ENCODE measurements around the gene VEZF1. TPM values are rescaled to one million over a fixed set of nuclear protein-coding genes. Genes with fewer than 3 reads are reported as not detected.

The VEZF1 gene
- total and polyA plus RNA-seq, 4 donors: 56.1 to 96.1 (median 70.7) TPM

GRCh38 chr17:57999496-58000017, 11.5 kb upstream of the VEZF1 start:
- Histone ChIP-seq H3K36me3 (ENCODE audit: control insufficient read depth, insufficient read depth, low read length) (peaks cover 8% of the 10 kb centered on the region), H3K27ac (ENCODE audit: low read depth, low read length) (no peak overlapping the region), H3K9me3 (ENCODE audit: control insufficient read depth, insufficient read depth, low read length) (no peaks in the 10 kb centered on the region), H3K27me3 (ENCODE audit: control insufficient read depth, insufficient read depth, low read length) (no peaks in the 10 kb centered on the region), H3K4me1 (ENCODE audit: control insufficient read depth, insufficient read depth, low read length) (peaks cover 4% of the 10 kb centered on the region), H3K4me3 (ENCODE audit: low read depth, low read length) (no peak overlapping the region)
- DNase-seq (ENCODE audit: low read depth in 4 of 6, low spot score in 6 of 6): peak; percentile 58 to 95 (median 72)
- no CpG with 5 or more reads among the region's 1 CpG for WGBS (ENCODE audit: insufficient coverage)

DNA sequence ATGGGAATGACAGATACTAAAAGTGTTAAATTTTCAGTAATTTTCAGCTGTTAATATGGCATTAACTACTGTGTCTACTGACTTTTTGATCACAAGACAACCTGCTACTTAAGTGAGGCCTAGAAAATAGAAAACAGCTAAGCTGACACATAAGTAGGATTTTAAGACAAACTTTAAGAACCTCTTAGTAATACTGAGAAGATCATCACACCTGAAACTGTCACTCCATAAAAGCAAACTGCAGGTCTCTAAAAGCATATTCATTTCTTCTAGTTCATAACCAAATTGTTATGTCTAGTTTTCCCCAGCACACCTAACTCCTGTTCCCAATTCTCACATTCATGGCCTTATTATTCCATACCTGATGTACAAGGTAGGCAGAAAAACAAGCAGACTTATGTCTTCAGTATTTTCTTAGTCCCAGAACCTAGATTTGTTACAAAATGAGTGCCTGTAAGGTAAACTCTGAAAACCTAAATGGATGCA, 11.0 kb upstream of the VEZF1 start:
- Histone ChIP-seq H3K9me3 (ENCODE audit: control insufficient read depth, insufficient read depth, low read length) (no peaks in the 10 kb centered on the region), H3K27me3 (ENCODE audit: control insufficient read depth, insufficient read depth, low read length) (no peaks in the 10 kb centered on the region), H3K27ac (ENCODE audit: low read depth, low read length) (no peak overlapping the region), H3K4me1 (ENCODE audit: control insufficient read depth, insufficient read depth, low read length) (peaks cover 4% of the 10 kb centered on the region), H3K36me3 (ENCODE audit: control insufficient read depth, insufficient read depth, low read length) (peaks cover 8% of the 10 kb centered on the region), H3K4me3 (ENCODE audit: low read depth, low read length) (no peak overlapping the region)
- DNase-seq (ENCODE audit: low read depth in 4 of 6, low spot score in 6 of 6): no peak

- no CpG with 5 or more reads among the region's 3 CpGs for WGBS (ENCODE audit: insufficient coverage)
- no peak for DNase-seq (ENCODE audit: low read depth in 4 of 6, low spot score in 6 of 6)
- H3K9me3 ChIP-seq (ENCODE audit: control insufficient read depth, insufficient read depth, low read length): no peaks in the 10 kb centered on the region
- no peak overlapping the region for H3K4me3 ChIP-seq (ENCODE audit: low read depth, low read length)
- peaks cover 5% of the 10 kb centered on the region for H3K36me3 ChIP-seq (ENCODE audit: control insufficient read depth, insufficient read depth, low read length)
- H3K27ac ChIP-seq (ENCODE audit: low read depth, low read length): no peak overlapping the region
- H3K4me1 ChIP-seq (ENCODE audit: control insufficient read depth, insufficient read depth, low read length): peaks cover 7% of the 10 kb centered on the region
- no peaks in the 10 kb centered on the region for H3K27me3 ChIP-seq (ENCODE audit: control insufficient read depth, insufficient read depth, low read length)
Observed at GRCh38 chr17:57997085-57997809, 9.2 kb upstream of the VEZF1 start.

- Histone ChIP-seq H3K36me3 (ENCODE audit: control insufficient read depth, insufficient read depth, low read length) (peaks cover 5% of the 10 kb centered on the region), H3K27ac (ENCODE audit: low read depth, low read length) (no peak overlapping the region), H3K4me1 (ENCODE audit: control insufficient read depth, insufficient read depth, low read length) (peaks cover 7% of the 10 kb centered on the region), H3K9me3 (ENCODE audit: control insufficient read depth, insufficient read depth, low read length) (no peaks in the 10 kb centered on the region), H3K27me3 (ENCODE audit: control insufficient read depth, insufficient read depth, low read length) (no peaks in the 10 kb centered on the region), H3K4me3 (ENCODE audit: low read depth, low read length) (no peak overlapping the region)
- peak in 3 of 6 donors; percentile 46 to 83 (median 82) for DNase-seq (ENCODE audit: low read depth in 4 of 6, low spot score in 6 of 6)
- 78% methylated on average over 3 of the region's 4 CpGs for WGBS (ENCODE audit: insufficient coverage)
Observed at GRCh38 chr17:57995076-57995956, 7.3 kb upstream of the VEZF1 start.

GRCh38 chr17:57994436-57994835, 6.4 kb upstream of the VEZF1 start:
- H3K4me3 ChIP-seq (ENCODE audit: low read depth, low read length): no peak overlapping the region
- WGBS (ENCODE audit: insufficient coverage): 31% methylated on average over 2 of the region's 2 CpGs
- no peaks in the 10 kb centered on the region for H3K9me3 ChIP-seq (ENCODE audit: control insufficient read depth, insufficient read depth, low read length)
- H3K27ac ChIP-seq (ENCODE audit: low read depth, low read length): peak overlapping the region; percentile 8
- peaks cover 5% of the 10 kb centered on the region for H3K36me3 ChIP-seq (ENCODE audit: control insufficient read depth, insufficient read depth, low read length)
- H3K4me1 ChIP-seq (ENCODE audit: control insufficient read depth, insufficient read depth, low read length): peaks cover 7% of the 10 kb centered on the region
- no peaks in the 10 kb centered on the region for H3K27me3 ChIP-seq (ENCODE audit: control insufficient read depth, insufficient read depth, low read length)
- no peak for DNase-seq (ENCODE audit: low read depth in 4 of 6, low spot score in 6 of 6)

- Histone ChIP-seq H3K9me3 (ENCODE audit: control insufficient read depth, insufficient read depth, low read length) (no peaks in the 10 kb centered on the region), H3K27me3 (ENCODE audit: control insufficient read depth, insufficient read depth, low read length) (no peaks in the 10 kb centered on the region), H3K4me3 (ENCODE audit: low read depth, low read length) (no peak overlapping the region), H3K27ac (ENCODE audit: low read depth, low read length) (no peak overlapping the region), H3K36me3 (ENCODE audit: control insufficient read depth, insufficient read depth, low read length) (peaks cover 5% of the 10 kb centered on the region), H3K4me1 (ENCODE audit: control insufficient read depth, insufficient read depth, low read length) (peaks cover 11% of the 10 kb centered on the region)
- WGBS (ENCODE audit: insufficient coverage): 13% methylated on average over 1 of the region's 3 CpGs
- no peak for DNase-seq (ENCODE audit: low read depth in 4 of 6, low spot score in 6 of 6)
Observed at GRCh38 chr17:57993471-57994365, 5.7 kb upstream of the VEZF1 start.

- no peak for DNase-seq (ENCODE audit: low read depth in 4 of 6, low spot score in 6 of 6)
- Histone ChIP-seq H3K4me3 (ENCODE audit: low read depth, low read length) (no peak overlapping the region), H3K36me3 (ENCODE audit: control insufficient read depth, insufficient read depth, low read length) (no peaks in the 10 kb centered on the region), H3K9me3 (ENCODE audit: control insufficient read depth, insufficient read depth, low read length) (no peaks in the 10 kb centered on the region), H3K27ac (ENCODE audit: low read depth, low read length) (no peak overlapping the region), H3K4me1 (ENCODE audit: control insufficient read depth, insufficient read depth, low read length) (peaks cover 15% of the 10 kb centered on the region), H3K27me3 (ENCODE audit: control insufficient read depth, insufficient read depth, low read length) (no peaks in the 10 kb centered on the region)
Observed at GRCh38 chr17:57991537-57991936, 3.5 kb upstream of the VEZF1 start.

GRCh38 chr17:57990037-57990436, 2.0 kb upstream of the VEZF1 start:
- Histone ChIP-seq H3K4me1 (ENCODE audit: control insufficient read depth, insufficient read depth, low read length) (peaks cover 11% of the 10 kb centered on the region), H3K4me3 (ENCODE audit: low read depth, low read length) (no peak overlapping the region), H3K27ac (ENCODE audit: low read depth, low read length) (peak overlapping the region; percentile 99), H3K27me3 (ENCODE audit: control insufficient read depth, insufficient read depth, low read length) (no peaks in the 10 kb centered on the region), H3K9me3 (ENCODE audit: control insufficient read depth, insufficient read depth, low read length) (no peaks in the 10 kb centered on the region), H3K36me3 (ENCODE audit: control insufficient read depth, insufficient read depth, low read length) (no peaks in the 10 kb centered on the region)
- DNase-seq (ENCODE audit: low read depth in 4 of 6, low spot score in 6 of 6): no peak
- no CpG with 5 or more reads among the region's 2 CpGs for WGBS (ENCODE audit: insufficient coverage)

Measured in spinal cord (tissue), 10 donors.